Measurements from ENCODE around the gene INTS13. TPM values are rescaled to one million over a fixed set of nuclear protein-coding genes. Genes with fewer than 3 reads are reported as not detected.

Gene INTS13
- total and polyA plus RNA-seq, 4 donors = 6.6 to 19.7 (median 10.2) TPM

DNA sequence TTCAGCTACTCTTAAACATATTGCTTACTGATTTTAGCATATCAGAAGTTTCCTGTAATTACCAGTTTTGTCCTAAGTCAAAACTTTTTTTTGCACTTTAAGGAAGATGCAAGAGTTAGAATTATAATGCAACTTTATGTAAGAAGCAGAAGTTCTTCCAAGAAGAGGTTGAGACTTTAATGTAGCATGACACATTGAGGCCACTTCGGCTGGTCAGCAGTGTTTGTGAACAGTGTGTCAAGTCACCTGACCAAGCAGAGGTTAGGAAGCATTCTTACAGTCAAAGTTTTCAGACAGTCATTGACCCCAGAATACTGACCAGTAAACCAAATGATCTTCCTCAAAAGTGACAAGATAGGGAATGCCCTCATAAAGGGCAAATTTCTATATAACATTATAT is 15.7 kb upstream of the INTS13 start:
- TF ChIP-seq SP1 (IDR thresholded peaks at IDR 0.05) = peak; percentile 6
- no peak for TF ChIP-seq JUND (IDR thresholded peaks at IDR 0.05)
- no peak for TF ChIP-seq REST (IDR thresholded peaks at IDR 0.05)
- TF ChIP-seq, protein P1, sequence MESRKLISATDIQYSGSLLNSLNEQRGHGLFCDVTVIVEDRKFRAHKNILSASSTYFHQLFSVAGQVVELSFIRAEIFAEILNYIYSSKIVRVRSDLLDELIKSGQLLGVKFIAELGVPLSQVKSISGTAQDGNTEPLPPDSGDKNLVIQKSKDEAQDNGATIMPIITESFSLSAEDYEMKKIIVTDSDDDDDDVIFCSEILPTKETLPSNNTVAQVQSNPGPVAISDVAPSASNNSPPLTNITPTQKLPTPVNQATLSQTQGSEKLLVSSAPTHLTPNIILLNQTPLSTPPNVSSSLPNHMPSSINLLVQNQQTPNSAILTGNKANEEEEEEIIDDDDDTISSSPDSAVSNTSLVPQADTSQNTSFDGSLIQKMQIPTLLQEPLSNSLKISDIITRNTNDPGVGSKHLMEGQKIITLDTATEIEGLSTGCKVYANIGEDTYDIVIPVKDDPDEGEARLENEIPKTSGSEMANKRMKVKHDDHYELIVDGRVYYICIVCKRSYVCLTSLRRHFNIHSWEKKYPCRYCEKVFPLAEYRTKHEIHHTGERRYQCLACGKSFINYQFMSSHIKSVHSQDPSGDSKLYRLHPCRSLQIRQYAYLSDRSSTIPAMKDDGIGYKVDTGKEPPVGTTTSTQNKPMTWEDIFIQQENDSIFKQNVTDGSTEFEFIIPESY (IDR thresholded peaks at IDR 0.05) = peak; percentile 25
- TF ChIP-seq GABPA (IDR thresholded peaks at IDR 0.05 in 1 of 2, conservative IDR thresholded peaks at IDR 0.05 in 1 of 2) = no peak
- TF ChIP-seq RAD21 (IDR thresholded peaks at IDR 0.05) = no peak
- TF ChIP-seq, protein P2, sequence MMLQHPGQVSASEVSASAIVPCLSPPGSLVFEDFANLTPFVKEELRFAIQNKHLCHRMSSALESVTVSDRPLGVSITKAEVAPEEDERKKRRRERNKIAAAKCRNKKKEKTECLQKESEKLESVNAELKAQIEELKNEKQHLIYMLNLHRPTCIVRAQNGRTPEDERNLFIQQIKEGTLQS (IDR thresholded peaks at IDR 0.05) = no peak
- no peak for TF ChIP-seq YY1 (IDR thresholded peaks at IDR 0.05)
- no peak for TF ChIP-seq EGR1 (IDR thresholded peaks at IDR 0.05; ENCODE audit: low read depth in 2 of 2)
- TF ChIP-seq NR2F2 (IDR thresholded peaks at IDR 0.05) = no peak
- TF ChIP-seq HNF4G (IDR thresholded peaks at IDR 0.05) = no peak
- TF ChIP-seq RXRA (IDR thresholded peaks at IDR 0.05) = peak; percentile 42 to 56
- no peak for TF ChIP-seq CTCF (IDR thresholded peaks at IDR 0.05; ENCODE audit: low read depth, low read length, missing input control)
- WGBS = 20% methylated on average over 1 of the region's 1 CpG
- H3K4me1 ChIP-seq (ENCODE audit: control insufficient read depth in 4 of 4, insufficient read depth in 4 of 4, low read length in 3 of 4) = peaks cover 0 to 5% (median 0%) of the 10 kb centered on the region in 4 donors
- H3K9ac ChIP-seq (ENCODE audit: low read depth in 1 of 2, low read length in 2 of 2) = no peak overlapping the region
- H3K9me3 ChIP-seq (ENCODE audit: control insufficient read depth in 4 of 4, low read length in 3 of 4) = no peaks in the 10 kb centered on the region
- no peak overlapping the region for H3K4me3 ChIP-seq (ENCODE audit: low read depth in 1 of 3, low read length in 3 of 3)
- no peak overlapping the region for H3K27ac ChIP-seq (ENCODE audit: low read depth in 1 of 2, low read length in 2 of 2)
- peaks cover 2 to 16% (median 12%) of the 10 kb centered on the region in 4 donors for H3K36me3 ChIP-seq (ENCODE audit: control insufficient read depth in 4 of 4, insufficient read depth in 3 of 4, low read depth in 1 of 4, low read length in 3 of 4)
- H3K27me3 ChIP-seq (ENCODE audit: control insufficient read depth in 4 of 4, insufficient read depth in 4 of 4, low read length in 3 of 4) = no peaks in the 10 kb centered on the region
- DNase-seq (ENCODE audit: low spot score) = no peak

DNA sequence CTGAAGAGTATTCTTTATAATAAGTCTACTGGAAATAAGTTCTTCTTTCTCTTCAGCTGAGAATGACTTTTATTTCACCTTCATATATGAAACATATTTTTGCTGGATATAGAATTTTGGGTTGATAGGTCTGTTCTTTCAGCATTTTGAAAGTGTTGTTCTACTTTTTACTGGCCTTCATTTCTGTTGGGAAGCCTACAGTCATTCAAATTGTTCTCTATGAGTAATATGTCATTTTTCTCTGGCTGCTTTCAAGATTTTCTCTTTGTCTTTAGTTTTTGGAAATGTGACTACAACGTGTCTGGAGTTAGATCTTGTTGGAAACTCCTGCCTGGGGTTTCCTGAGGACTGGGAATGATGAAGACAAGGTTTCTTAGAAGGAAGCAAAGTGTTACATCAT is 10.5 kb upstream of the INTS13 start:
- Histone ChIP-seq H3K9ac (ENCODE audit: low read depth in 1 of 2, low read length in 2 of 2) (no peak overlapping the region), H3K4me3 (ENCODE audit: low read depth in 1 of 3, low read length in 3 of 3) (no peak overlapping the region), H3K4me1 (ENCODE audit: control insufficient read depth in 4 of 4, insufficient read depth in 4 of 4, low read length in 3 of 4) (peaks cover 0 to 5% (median under 1%) of the 10 kb centered on the region in 4 donors), H3K27me3 (ENCODE audit: control insufficient read depth in 4 of 4, insufficient read depth in 4 of 4, low read length in 3 of 4) (no peaks in the 10 kb centered on the region), H3K27ac (ENCODE audit: low read depth in 1 of 2, low read length in 2 of 2) (no peak overlapping the region), H3K9me3 (ENCODE audit: control insufficient read depth in 4 of 4, low read length in 3 of 4) (peaks cover 0 to 2% (median 0%) of the 10 kb centered on the region in 4 donors), H3K36me3 (ENCODE audit: control insufficient read depth in 4 of 4, insufficient read depth in 3 of 4, low read depth in 1 of 4, low read length in 3 of 4) (no peaks in the 10 kb centered on the region)
- 91% methylated on average over 1 of the region's 1 CpG for WGBS
- DNase-seq (ENCODE audit: low spot score) = no peak
- TF ChIP-seq RAD21 (IDR thresholded peaks at IDR 0.05) = no peak
- TF ChIP-seq FOXA2 (IDR thresholded peaks at IDR 0.05) = no peak
- TF ChIP-seq, protein P1 (IDR thresholded peaks at IDR 0.05) = no peak
- TF ChIP-seq EGR1 (IDR thresholded peaks at IDR 0.05; ENCODE audit: low read depth in 2 of 2) = no peak
- no peak for TF ChIP-seq TAF1 (conservative IDR thresholded peaks at IDR 0.05)

All from liver (tissue), 9 donors.